ENCODE results near the gene APBB2.
A peak's percentile ranks its signal among the peaks of the same experiment; 100 is the strongest.
"Not testable (repeated sequence)": the region's sequence is repeated elsewhere in the genome, so short reads cannot be mapped to it uniquely, and the experiment has no call there.

The APBB2 gene

GRCh38 chr4:40937140-40937725 lies 277.1 kb downstream of the APBB2 start:
- DNase-seq (ENCODE audit: low spot score) = no peak

DNA sequence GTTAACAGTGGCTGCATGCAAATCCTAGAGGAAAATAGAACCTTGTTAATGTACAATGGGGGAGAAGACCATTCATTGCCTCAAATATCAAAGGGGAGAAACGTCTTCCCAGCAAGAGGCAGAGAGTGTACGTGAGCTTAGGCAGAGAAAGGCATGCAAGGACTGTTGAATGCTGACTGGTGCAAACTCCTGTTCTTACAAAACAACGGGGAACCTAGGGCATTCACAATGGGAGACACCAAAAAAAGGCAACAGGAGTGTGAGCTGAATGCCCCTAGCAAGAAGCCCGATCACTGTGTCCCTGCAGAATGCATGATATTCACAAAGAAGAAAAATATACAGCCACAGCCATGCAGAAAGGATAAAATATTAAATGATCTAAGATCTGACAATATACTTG lies 279.7 kb downstream of the APBB2 start:
- no peak for DNase-seq (ENCODE audit: low spot score)

- peak; percentile 16 for DNase-seq (ENCODE audit: low spot score)
These were observed 280.9 kb downstream of the APBB2 start for GRCh38 chr4:40933272-40934053.

GRCh38 chr4:40931841-40932240 lies 282.5 kb downstream of the APBB2 start:
- no peak for DNase-seq (ENCODE audit: low spot score)

DNA sequence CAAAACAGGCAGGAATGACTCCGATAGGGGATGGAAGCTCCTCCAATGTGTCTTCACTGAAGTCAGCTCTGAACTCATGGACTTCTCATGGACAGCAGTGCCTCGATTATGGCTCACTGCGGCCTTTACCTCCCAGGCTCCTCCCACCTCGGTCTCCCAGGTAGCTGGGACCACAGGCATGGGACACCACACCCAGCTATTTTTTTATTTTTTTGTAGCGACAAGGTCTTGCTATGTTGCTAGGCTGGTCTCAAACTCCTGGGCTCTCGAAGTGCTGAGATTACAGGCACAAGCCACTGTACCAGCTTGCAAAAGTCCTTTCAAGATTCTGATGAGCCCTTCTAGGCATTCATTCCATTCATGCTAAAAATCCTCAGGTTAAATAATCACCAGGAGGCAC lies 283.1 kb downstream of the APBB2 start:
- no peak for DNase-seq (ENCODE audit: low spot score)

DNA sequence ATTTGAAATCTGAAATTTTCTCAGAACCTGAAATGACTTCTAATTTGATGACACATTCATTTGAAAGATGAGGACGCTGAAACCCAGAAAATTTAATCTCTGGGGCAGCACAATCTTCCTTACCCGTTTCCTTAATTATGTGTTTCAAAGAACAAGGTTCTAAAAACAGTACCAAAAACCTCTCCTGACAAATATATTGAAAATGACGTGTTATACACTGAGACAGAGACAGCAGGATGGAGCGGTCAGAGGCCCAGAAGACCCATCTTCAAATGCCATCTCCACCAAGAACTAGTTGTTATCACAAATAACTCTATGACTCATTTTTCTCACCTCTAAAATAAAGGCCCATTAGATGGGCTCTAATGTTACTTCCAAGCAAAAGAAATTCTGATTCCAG lies 287.3 kb downstream of the APBB2 start:
- DNase-seq (ENCODE audit: low spot score) = no peak

DNA sequence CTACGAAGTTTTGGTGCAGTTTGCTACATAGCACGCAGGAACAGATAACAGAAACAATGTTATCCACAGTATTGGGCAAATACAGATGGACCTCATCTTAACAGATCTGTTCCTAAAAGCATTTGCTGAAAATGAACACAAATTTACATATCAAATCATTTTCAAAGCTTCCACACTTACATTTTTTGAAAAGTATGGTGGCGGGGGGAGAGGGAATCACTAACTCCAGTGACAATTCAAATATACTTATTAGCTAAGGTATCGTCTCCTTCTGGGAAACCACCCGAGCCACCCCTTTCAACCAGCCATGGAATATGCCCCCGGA lies 289.6 kb downstream of the APBB2 start:
- DNase-seq (ENCODE audit: low spot score) = no peak

GRCh38 chr4:40924096-40924792 lies 290.1 kb downstream of the APBB2 start:
- peak; percentile 75 for DNase-seq (ENCODE audit: low spot score)

- DNase-seq (ENCODE audit: low spot score) = no peak
These were observed 290.8 kb downstream of the APBB2 start for GRCh38 chr4:40923316-40924095.

GRCh38 chr4:40919976-40920375 lies 294.4 kb downstream of the APBB2 start:
- not testable (repeated sequence) for DNase-seq (ENCODE audit: low spot score)

DNA sequence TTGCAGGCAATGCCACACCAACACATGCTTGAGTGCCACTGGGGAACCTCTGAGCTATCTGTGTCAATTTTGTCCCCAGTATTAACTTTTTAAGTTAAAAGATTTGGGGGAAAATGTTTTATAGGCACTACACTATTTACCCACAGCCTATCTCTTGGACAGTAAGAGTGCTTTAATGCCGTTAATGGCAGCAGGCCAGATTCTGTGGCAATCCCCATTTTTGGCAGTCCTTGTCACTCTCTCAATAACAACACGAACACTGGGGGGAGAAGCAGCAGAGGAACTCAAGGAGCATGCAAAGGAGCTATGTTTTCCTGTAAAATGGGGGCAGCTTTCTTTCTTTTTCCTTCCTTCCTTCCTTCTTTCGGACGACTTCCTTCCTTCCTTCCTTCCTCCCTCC lies 296.0 kb downstream of the APBB2 start:
- DNase-seq (ENCODE audit: low spot score) = no peak

- DNase-seq (ENCODE audit: low spot score) = peak; percentile 73
These were observed 297.5 kb downstream of the APBB2 start for GRCh38 chr4:40916880-40917279.

DNA sequence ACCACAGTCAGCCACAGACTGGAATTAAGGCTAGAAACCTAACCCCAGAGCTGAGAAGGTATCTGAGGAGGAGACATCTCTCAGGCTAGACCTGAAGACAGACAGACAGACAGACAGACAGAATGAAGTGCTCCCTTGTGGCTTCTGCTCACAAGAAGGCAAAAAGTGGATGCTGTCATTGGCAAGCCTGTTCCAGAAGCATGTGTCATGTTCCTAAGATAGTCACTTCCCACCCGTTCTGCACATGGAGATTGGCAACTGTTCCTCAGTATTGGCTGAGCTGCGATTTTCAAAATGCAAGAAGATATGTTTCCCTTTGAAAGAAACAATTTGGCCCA lies 298.2 kb downstream of the APBB2 start:
- no peak for DNase-seq (ENCODE audit: low spot score)

GRCh38 chr4:40915318-40916217 lies 298.8 kb downstream of the APBB2 start:
- no peak for DNase-seq (ENCODE audit: low spot score)

DNA sequence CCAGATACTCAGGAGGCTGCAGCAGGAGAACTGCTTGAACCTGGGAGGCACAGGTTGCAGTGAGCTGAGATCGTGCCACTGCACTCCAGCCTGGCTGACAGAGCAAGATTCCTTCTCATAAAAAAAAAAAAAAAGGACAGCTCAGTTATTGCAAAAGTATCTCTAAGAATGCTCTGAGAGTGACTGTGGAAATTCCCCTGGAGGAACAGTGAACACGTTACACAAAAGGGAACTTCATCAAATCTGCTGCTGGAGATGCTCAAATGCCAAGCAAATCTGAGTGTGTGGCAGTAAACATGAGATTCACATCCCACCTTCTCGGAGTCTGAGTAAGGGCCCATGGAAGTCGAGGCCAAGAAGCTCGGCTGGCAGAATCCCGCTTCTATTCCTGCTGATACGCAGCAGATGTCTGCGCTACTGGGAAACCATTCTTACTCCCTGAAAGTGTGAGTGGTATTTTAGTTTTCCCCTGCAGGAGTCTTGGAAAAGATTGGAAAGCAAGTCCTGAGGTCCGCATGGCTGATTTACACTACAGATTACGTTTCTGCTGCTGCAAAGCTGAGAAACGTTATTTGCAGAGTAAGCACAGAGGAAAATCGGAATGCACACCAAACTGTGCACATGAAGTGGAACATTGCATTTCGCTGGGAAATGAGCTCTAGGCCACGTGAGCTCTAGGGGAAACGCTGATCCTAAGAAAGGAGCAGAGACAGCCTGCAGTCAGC lies 301.7 kb downstream of the APBB2 start:
- DNase-seq (ENCODE audit: low spot score) = no peak

GRCh38 chr4:40910706-40911105 lies 303.6 kb downstream of the APBB2 start:
- no peak for DNase-seq (ENCODE audit: low spot score)

- no peak for DNase-seq (ENCODE audit: low spot score)
These were observed 304.9 kb downstream of the APBB2 start for GRCh38 chr4:40909363-40909876.

DNA sequence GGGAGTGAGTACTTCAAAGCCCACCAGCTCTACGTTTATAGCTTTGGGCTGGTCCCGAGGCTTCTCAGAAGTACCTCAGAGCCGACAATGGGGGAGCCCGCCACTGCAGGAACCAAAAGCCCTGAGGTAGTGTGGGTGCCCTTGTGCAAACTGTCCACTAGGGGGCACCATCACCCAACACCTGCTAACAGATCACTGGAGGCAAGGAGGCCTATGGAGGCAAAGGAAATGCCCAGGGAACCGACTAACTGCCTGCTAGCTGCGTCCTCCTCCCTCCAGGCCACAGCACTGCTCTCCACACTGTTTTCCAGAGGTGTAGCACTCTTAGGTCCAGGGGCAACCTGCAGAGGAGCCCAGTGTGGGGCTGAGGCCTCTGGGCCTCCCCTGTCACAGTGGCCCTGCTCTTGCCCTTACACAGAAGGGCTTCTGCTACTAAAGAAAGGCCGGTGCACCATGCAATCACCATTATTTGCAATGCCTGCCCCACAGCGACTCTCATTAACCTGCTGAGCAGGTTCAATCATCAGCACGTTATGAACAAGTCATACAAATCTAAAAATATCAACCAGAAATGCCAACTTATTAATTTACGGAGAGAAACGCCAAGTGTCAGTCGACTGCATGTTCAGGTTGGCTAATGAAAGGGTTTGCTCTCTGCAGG lies 305.5 kb downstream of the APBB2 start:
- peak; percentile 86 for DNase-seq (ENCODE audit: low spot score)

GRCh38 chr4:40908297-40908696 lies 306.0 kb downstream of the APBB2 start:
- DNase-seq (ENCODE audit: low spot score) = peak; percentile 23

DNA sequence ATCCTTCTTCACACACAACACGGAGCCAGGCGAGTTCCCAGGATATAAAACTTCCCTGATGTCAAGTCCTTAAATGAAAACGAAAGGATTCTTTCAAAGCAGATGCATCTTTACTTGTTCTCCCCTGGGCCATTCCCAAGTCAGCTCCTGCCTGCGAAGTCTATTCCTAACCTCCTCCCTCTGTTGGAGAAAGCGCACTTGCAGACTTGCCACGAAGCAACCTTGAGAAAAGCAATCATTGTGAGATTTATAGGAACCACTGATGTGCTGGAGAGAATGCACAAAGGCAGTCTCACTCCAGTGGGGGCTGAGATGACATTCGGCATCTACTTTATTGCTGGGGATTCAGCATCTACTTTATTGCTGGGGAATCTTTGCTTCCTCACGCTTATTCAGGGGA lies 308.9 kb downstream of the APBB2 start:
- no peak for DNase-seq (ENCODE audit: low spot score)
